Loucy (cell line): ENCODE results near the gene UBLCP1.

ENCODE experiments used
- H2AFZ ChIP-seq: fragments of 200-600 bp; sonication (generic); 2 replicates; pipeline ENCODE4 v1.6.0; 2016; ENCODE audit warnings: antibody characterized with exemption, mild to moderate bottlenecking, low read length, moderate library complexity
- H3F3A ChIP-seq: fragments of 200-600 bp; 2 replicates; pipeline ENCODE4 v1.6.0; 2016; ENCODE audit warnings: antibody characterized with exemption, low read depth, mild to moderate bottlenecking
- H3K27me3 ChIP-seq: fragments of 200-600 bp; sonication (generic); 2 replicates; pipeline ENCODE4 v1.6.1; 2014; ENCODE audit warnings: low read length, mild to moderate bottlenecking; ENCODE audit not compliant: insufficient read depth, poor library complexity, severe bottlenecking
- H3K36me3 ChIP-seq: fragments of 200-600 bp; sonication (generic); 2 replicates; pipeline ENCODE4 v1.6.1; 2016; ENCODE audit warnings: low read length; ENCODE audit not compliant: insufficient read depth
- H3K4me1 ChIP-seq: fragments of 200-600 bp; sonication (generic); 2 replicates; pipeline ENCODE4 v1.5.1; 2014; ENCODE audit warnings: low read length, mild to moderate bottlenecking; ENCODE audit not compliant: insufficient read depth, poor library complexity, severe bottlenecking
- H3K4me2 ChIP-seq: fragments of 200-600 bp; sonication (generic); 2 replicates; pipeline ENCODE4 v1.6.0; 2014; ENCODE audit warnings: antibody characterized with exemption, low read length, low read depth, mild to moderate bottlenecking; ENCODE audit not compliant: poor library complexity, severe bottlenecking
- H3K4me3 ChIP-seq: fragments of 200-600 bp; sonication (generic); 2 replicates; pipeline ENCODE4 v1.5.1; 2014; ENCODE audit warnings: low read length, mild to moderate bottlenecking, mixed read lengths; ENCODE audit not compliant: poor library complexity, severe bottlenecking
- H3K79me2 ChIP-seq: fragments of 200-600 bp; sonication (generic); 2 replicates; pipeline ENCODE4 v1.6.1; 2014; ENCODE audit warnings: low read length; ENCODE audit not compliant: insufficient read depth
- H3K9ac ChIP-seq: fragments of 200-600 bp; sonication (generic); 2 replicates; pipeline ENCODE4 v1.6.0; 2014; ENCODE audit warnings: mild to moderate bottlenecking, low read depth, low read length, moderate library complexity; ENCODE audit not compliant: poor library complexity, severe bottlenecking
- H3K9me2 ChIP-seq: fragments of 200-600 bp; sonication (generic); replicated peaks from 2 replicates; pipeline ENCODE4 v1.6.1; 2016; ENCODE audit warnings: low read depth, low read length, mixed read lengths
- H3K9me3 ChIP-seq: fragments of 200-600 bp; sonication (generic); 2 replicates; pipeline ENCODE4 v1.6.1; 2014; ENCODE audit warnings: mild to moderate bottlenecking, antibody characterized with exemption, low read length, low read depth; ENCODE audit not compliant: insufficient read depth
- H4K20me1 ChIP-seq: fragments of 200-600 bp; sonication (generic); 2 replicates; pipeline ENCODE4 v1.6.0; 2014; ENCODE audit warnings: antibody characterized with exemption, low read length, mild to moderate bottlenecking; ENCODE audit not compliant: insufficient read depth, poor library complexity, severe bottlenecking
- CTCF ChIP-seq: fragments of 200-600 bp; sonication (generic); conservative IDR thresholded peaks from 2 replicates; pipeline ENCODE4 v1.5.1; 2014; ENCODE audit warnings: mild to moderate bottlenecking, antibody characterized with exemption, low read length
- EZH2phosphoT487 ChIP-seq: fragments of 200-600 bp; IDR thresholded peaks from 2 replicates; pipeline ENCODE4 v1.6.1; 2018; ENCODE audit warnings: antibody characterized with exemption, mild to moderate bottlenecking, moderate library complexity, borderline replicate concordance

UBLCP1 gene

DNA sequence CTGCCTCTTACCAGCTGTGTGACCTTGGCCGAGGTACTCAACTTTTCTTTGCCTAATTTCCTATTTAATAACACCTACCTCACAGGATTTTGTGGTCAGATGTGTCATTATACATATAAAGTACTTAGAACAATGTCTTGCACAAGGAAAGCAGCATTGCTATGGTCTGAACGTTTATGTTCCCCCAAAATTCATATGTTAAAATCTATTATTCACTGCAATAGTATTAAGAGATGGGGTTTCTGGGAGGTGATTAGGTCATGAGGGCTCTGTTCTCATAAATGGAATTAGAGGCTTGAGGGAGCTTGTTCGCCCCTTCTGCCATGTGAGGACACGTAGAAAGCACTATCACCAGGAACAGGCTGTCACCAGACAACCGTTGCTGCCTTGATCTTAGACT lies 42.9 kb upstream of the UBLCP1 start:
- H2AFZ ChIP-seq: no peak overlapping the region
- H3K4me2 ChIP-seq: no peak overlapping the region
- H3K9me2 ChIP-seq: no peaks in the 10 kb centered on the region
- no peak for TF ChIP-seq CTCF
- no peak for TF ChIP-seq EZH2phosphoT487
- H3F3A ChIP-seq: no peaks in the 10 kb centered on the region
- no peaks in the 10 kb centered on the region for H3K36me3 ChIP-seq
- H3K4me1 ChIP-seq: no peaks in the 10 kb centered on the region
- H3K4me3 ChIP-seq: no peak overlapping the region
- H3K9ac ChIP-seq: no peak overlapping the region
- H4K20me1 ChIP-seq: no peaks in the 10 kb centered on the region
- no peaks in the 10 kb centered on the region for H3K79me2 ChIP-seq
- no peaks in the 10 kb centered on the region for H3K27me3 ChIP-seq
- no peaks in the 10 kb centered on the region for H3K9me3 ChIP-seq

DNA sequence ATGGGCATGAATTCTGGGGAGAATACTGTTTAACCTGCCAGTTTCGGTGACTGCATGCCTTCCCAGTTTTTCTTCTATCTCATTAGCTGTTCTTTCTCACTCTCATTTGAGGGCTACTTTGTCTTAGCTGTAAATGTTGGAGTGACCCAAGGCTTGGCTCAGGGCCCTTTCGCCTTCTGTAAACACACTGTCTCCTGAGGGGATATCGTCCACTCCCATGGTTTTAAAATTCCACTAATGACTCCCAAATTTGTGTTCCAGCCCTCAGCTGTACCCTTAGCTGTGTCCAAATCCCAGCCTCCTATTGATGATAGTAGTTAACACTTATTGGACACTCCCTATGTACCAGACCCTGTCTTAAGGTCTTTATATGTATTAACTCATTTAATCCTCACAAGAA lies 39.6 kb upstream of the UBLCP1 start:
- H3F3A ChIP-seq: no peaks in the 10 kb centered on the region
- H3K79me2 ChIP-seq: no peaks in the 10 kb centered on the region
- no peaks in the 10 kb centered on the region for H3K4me1 ChIP-seq
- TF ChIP-seq EZH2phosphoT487 (no peak), CTCF (no peak)
- H2AFZ ChIP-seq: no peak overlapping the region
- H3K27me3 ChIP-seq: no peaks in the 10 kb centered on the region
- no peak overlapping the region for H3K4me2 ChIP-seq
- H3K9ac ChIP-seq: no peak overlapping the region
- H3K9me2 ChIP-seq: no peaks in the 10 kb centered on the region
- no peaks in the 10 kb centered on the region for H3K9me3 ChIP-seq
- no peaks in the 10 kb centered on the region for H4K20me1 ChIP-seq
- no peaks in the 10 kb centered on the region for H3K36me3 ChIP-seq
- no peak overlapping the region for H3K4me3 ChIP-seq

- Histone ChIP-seq H3K27me3 (no peaks in the 10 kb centered on the region), H3K9me2 (no peaks in the 10 kb centered on the region)
Observed at GRCh38 chr5:159224471-159224870, 38.6 kb upstream of the UBLCP1 start.

More at GRCh38 chr5:159224471-159224870, 38.6 kb upstream of the UBLCP1 start:
- Histone ChIP-seq H4K20me1 (no peaks in the 10 kb centered on the region), H2AFZ (no peak overlapping the region), H3K4me1 (no peaks in the 10 kb centered on the region), H3K79me2 (no peaks in the 10 kb centered on the region), H3K4me3 (no peak overlapping the region), H3F3A (no peaks in the 10 kb centered on the region), H3K36me3 (no peaks in the 10 kb centered on the region), H3K9me3 (no peaks in the 10 kb centered on the region), H3K4me2 (no peak overlapping the region), H3K9ac (no peak overlapping the region)
- TF ChIP-seq CTCF (no peak), EZH2phosphoT487 (no peak)
